GM12801 (cell line): Measurements from ENCODE around the gene AVPR2.

ENCODE experiments used
- TF ChIP-seq, protein P1 (sequence below): IDR thresholded peaks from one replicate; pipeline ENCODE4 v1.5.1; 2011; ENCODE audit warnings: control low read depth; ENCODE audit not compliant: insufficient read length; ENCODE audit errors: extremely low read depth

Gene AVPR2

DNA sequence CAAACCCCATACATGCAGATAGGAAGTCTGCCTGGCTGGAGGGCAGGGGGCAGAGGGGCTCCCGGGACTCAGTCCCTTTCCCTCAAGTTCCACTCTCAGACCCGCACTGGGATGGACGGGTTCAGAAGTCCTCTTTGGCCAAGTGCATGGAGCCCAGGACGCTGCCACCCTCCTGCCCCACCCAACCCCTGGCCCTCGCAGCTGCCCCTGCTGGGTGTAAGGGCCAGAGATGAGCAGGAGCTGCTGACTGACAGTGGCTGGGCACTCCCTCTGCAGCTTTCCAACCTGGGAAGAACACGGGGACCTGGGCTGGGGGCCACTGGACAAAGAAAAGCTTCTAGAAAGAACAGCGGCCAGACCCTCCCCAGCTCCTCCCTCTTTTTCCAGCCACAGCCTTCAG, 21.9 kb upstream of the AVPR2 start:
- TF ChIP-seq, protein P1, sequence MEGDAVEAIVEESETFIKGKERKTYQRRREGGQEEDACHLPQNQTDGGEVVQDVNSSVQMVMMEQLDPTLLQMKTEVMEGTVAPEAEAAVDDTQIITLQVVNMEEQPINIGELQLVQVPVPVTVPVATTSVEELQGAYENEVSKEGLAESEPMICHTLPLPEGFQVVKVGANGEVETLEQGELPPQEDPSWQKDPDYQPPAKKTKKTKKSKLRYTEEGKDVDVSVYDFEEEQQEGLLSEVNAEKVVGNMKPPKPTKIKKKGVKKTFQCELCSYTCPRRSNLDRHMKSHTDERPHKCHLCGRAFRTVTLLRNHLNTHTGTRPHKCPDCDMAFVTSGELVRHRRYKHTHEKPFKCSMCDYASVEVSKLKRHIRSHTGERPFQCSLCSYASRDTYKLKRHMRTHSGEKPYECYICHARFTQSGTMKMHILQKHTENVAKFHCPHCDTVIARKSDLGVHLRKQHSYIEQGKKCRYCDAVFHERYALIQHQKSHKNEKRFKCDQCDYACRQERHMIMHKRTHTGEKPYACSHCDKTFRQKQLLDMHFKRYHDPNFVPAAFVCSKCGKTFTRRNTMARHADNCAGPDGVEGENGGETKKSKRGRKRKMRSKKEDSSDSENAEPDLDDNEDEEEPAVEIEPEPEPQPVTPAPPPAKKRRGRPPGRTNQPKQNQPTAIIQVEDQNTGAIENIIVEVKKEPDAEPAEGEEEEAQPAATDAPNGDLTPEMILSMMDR, result no peak

DNA sequence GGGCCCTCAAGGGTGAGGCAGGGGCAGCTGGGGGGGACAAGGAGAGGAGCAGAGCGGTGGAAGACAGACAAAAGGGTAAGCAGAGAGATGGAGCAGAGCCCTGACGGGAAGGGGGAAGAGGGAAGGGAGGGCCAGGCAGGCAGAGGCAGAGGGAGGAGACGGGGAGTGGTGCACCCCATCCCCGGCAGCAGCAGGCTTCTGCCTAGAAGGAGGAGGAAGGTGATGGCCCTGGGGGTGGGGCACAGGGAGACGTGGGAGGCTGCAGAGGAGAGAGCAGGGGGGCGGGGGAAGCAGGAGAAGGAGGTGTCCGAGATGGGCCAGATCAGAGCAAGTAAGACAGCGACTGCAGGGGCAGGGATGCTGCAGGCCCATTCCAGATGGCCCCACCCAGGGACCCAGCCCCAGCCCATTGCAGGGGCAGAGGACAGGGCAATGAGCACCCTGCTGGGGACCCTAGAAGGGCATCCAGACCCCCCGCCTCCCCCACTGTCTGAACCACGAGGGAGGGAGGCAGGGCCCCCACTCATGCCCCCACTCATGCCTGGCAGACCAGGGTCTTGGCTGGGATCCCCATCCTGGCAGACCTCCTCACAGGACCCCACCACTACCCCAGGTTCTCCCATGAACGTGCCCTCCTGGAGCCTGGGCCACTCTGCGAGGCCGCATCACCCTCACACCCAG, 21.2 kb upstream of the AVPR2 start:
- TF ChIP-seq, protein P1, result no peak

DNA sequence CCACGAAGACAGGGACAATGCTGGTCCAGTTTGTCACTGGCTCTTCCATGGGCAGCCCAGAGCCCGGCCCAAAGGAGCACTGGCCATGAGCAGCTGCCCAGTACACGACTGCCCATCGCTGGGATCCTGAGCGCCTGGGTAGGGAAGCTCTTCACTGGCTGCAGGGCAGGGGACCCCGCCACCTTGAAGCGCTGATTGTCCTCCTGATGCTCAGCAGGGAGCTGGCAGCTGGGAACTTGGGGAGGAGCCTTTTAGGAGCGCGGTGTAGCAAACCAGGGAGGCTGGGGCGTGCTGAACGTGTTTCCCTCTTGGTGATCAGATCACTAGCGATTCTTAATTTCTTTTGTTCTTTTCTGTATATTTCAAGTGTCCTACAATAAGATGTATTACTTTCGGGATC, 20.3 kb upstream of the AVPR2 start:
- TF ChIP-seq, protein P1, result no peak

DNA sequence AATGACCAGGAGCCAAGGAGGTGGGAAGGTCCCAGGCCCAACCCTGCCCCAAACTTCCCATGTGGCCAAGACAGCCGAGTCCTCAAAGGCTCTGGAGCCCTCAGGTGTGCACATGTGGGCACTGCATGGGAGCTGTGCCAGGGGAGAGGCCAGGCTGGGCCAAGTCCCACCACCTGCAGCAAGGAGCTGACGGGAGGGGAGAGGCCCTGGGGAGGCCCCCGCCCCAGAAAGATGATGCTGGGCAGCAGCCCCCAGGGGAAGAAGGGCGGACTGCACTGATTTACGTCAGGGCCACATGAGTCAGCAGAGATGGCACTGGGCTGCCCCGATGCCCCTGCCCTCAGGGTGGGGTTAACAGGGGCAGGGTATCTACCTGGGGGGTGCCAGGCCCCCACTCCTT, 19.9 kb upstream of the AVPR2 start:
- TF ChIP-seq, protein P1, result no peak

DNA sequence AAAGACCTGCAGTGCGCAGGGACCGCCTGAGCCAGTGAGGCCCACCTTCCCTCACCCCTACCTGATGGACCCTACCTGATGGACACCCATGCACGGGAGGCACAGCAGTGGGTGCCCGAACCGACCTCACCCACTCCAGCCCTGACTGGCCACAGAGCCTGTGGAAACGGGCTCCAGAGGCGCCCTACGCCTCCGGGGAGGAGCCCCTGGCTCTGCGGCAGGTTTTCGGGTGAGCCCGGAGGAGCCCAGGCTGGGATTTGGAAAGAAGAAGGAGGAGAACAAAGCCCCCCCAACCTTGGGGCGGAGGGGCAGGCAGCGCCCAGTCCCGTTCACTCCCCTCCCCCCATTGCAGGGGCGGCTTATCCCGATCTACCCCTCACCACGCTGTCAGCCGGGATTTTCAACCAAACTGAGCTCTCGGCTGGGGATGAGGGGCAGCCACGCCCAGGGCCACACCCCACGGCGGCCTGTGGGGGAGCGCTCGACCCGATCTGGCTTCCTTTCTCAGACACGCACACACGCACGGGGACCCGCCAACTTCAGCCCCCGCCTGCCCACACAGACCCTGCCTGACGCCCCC, 19.2 kb upstream of the AVPR2 start:
- TF ChIP-seq, protein P1, result no peak

DNA sequence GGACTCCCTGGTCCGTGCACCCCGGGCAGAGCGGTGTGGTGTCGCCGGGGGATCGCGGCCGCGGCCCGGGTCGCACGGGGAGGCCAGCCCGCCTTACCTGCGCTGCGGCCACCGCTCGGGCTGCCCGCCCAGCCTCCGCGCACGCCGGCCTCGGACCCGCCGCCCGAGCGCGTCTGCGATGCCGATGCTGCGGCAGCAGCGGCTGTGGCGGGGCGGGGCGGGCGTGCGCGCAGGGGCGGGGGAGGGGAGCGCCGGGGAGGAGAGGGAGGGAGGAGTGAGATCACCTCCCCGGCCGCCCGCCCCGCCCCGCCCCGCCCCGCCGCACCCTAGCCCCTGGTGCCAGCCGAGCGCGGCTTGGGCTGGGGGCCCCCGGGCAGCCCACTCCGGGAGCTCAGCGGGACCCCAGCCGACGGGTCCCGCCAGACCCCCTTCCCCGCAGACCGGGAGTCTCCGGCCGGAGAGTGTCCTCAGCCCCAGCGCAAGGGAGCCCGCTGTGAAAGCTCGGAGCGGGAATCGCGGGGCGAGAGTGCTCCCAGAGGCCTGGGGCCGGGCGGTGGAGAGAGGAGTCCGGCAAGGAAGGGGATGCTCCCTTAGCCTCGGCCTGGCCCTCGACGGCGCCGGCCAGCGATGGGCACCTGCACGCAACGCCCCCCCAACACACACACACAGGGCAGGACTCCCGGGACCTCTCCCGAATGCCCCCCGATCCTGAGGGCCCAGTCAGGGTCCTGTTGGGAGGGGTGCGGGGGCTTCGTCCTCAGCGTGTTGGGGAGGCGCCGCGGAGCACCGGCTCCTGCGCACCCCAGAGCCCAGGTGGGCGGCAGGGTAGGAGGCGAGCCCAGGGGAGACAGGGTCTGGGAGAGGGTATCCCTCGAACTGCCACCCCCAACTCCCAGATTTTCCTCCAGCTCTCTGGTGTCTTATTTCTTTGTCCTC, 18.2 kb upstream of the AVPR2 start, which contains the start of gene L1CAM:
L1CAM (minus strand) TSS at position 206 of the 936 bp plus-strand sequence. CDS start 10,337 bp downstream, outside the sequence.
- TF ChIP-seq, protein P1, result no peak

DNA sequence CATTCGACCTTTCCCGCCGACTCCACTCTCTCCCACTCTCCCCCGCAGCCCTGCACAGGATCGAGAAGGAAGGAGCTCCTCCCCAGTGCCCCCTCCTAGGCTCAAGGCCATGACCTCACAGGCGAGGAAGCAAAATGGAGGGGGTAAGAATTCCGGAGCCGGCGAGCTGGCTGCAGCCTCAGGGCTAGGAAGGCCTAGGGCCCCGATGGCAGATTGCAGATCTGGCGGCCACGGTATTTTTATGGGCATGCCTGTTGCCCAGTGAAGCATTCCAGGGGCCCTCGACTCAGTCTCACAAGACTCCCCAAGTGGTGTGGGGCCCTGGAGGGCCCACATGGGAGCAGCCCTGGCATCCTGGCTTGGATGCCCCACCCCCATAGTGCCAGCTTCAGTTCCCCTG, 17.6 kb upstream of the AVPR2 start:
- TF ChIP-seq, protein P1, result no peak
